Omental fat pad (tissue), 4 donors: ENCODE measurements around the gene MEF2A. TPM values are rescaled to one million over a fixed set of nuclear protein-coding genes. Genes with fewer than 3 reads are reported as not detected.

Experiments
- ATAC-seq: fragments of 150-250 bp; one replicate; pipeline ENCODE4 v1.9.1; 2016; ENCODE audit warnings: mild to moderate bottlenecking, moderate library complexity; ENCODE audit not compliant: low FRiP score
- DNase-seq: peaks from one replicate; pipeline ENCODE4 v3.0.0-alpha.2; 2019; ENCODE audit warnings: low spot score
- CTCF ChIP-seq, 3 donors: fragments of 450-650 bp; IDR thresholded peaks; one replicate each; pipeline ENCODE4 v1.5.1; 2016 to 2017; ENCODE audit warnings: antibody characterized with exemption in 3 of 3, mild to moderate bottlenecking in 3 of 3, moderate library complexity in 2 of 3
- total RNA-seq, 4 donors: library from RNA; depleted of rRNA; stranded (reverse); fragments of >200 nt; gene quantifications; one replicate each; pipeline ENCODE4 v1.1.0, GENCODE V29; 2016

Gene MEF2A
- total RNA-seq, 4 donors from 2014 or later = 47.8 to 74.4 (median 54.0) TPM

DNA sequence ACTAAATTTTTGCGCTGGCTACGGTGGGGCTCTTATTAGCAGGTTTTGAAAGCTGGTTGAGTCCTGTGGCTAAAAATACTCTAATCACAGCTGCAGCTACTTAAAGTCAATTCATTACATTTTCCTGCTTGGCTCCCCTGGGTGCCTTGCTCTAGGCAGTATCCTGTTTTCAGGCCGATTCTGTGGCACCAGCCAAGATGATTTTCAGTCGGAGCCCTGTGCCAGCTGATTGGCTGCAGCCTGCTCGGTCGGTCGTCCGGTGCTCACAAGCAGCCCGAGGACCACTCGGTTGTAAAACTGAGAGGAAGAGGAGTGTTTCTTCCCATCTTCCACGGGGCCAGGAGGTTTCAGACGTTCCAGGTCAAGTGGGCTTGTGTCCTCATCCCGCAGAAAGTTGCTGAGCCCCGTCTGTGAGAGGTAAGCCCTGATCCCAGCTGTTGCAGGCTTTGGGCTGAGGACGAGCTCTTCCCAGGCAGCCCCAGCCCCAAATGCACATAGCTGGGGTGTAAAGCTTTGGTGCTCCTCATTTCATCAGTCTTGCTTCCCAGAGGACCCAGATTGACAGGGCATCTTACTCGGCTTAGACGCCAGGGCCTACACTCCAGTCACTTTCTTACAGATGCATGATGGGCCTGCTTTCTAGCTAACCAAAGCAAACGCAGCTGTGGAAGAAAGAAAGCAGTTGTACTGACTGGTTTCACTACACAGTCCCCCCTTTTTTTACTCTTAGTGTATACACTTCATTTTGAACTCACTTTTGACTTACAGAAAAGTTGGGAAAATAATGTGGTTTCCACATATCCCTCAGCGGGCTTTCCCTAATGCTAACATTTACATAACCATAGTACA is 151.6 kb downstream of the MEF2A start:
- ATAC-seq = no peak
- TF ChIP-seq CTCF (IDR thresholded peaks at IDR 0.05) = no peak
- no peak for DNase-seq

GRCh38 chr15:99718421-99718820 is 152.6 kb downstream of the MEF2A start:
- DNase-seq = no peak
- TF ChIP-seq CTCF (IDR thresholded peaks at IDR 0.05) = no peak
- no peak for ATAC-seq

DNA sequence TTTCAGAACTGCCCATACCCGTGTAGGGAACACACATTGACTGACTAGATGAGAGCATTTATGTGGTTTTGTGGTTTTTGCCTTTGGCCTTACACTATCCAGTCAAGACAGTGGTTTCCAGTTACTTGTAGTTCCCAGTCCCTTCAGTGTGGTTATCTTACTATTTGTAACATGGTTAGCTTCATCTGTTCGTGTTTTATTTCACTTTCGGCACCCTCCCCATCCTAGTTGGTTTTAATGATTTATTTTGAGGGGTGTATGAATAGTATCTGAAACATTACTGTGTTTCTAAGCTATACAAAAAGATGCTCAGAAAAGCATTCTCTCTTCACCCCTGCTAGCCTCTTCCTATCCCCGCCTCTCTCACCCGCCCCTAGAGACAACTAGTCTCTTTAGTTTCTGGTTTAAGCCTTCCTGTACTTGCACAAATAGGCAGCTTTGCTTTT is 153.3 kb downstream of the MEF2A start:
- no peak for TF ChIP-seq CTCF (IDR thresholded peaks at IDR 0.05)
- DNase-seq (no peak), ATAC-seq (no peak)

- DNase-seq (no peak), ATAC-seq (no peak)
- TF ChIP-seq CTCF (IDR thresholded peaks at IDR 0.05) = no peak
These were observed 154.7 kb downstream of the MEF2A start for GRCh38 chr15:99720533-99720932.

- DNase-seq = no peak
- TF ChIP-seq CTCF (IDR thresholded peaks at IDR 0.05) = no peak
- no peak for ATAC-seq
These were observed 155.5 kb downstream of the MEF2A start for GRCh38 chr15:99721104-99721778.

GRCh38 chr15:99721896-99722295 is 156.1 kb downstream of the MEF2A start:
- no peak for TF ChIP-seq CTCF (IDR thresholded peaks at IDR 0.05)
- ATAC-seq = no peak
- DNase-seq = no peak
